ENCODE results near the gene P2RY6. TPM values are rescaled to one million over a fixed set of nuclear protein-coding genes. Genes with fewer than 3 reads are reported as not detected.

P2RY6 gene
- total RNA-seq, 3 donors from 2014 or later = 1.9 to 4.3 (median 2.8) TPM

- Histone ChIP-seq H3K4me3 (peak overlapping the region; percentile 26), H3K9me3 (no peaks in the 10 kb centered on the region), H3K36me3 (ENCODE audit: low read depth) (no peaks in the 10 kb centered on the region), H3K4me1 (ENCODE audit: low read depth) (peaks cover 13% of the 10 kb centered on the region)
- intact Hi-C loops (cut with DNase I, micrococcal nuclease) = no loop called here
- TF ChIP-seq CTCF (IDR thresholded peaks at IDR 0.05) = no peak
- DNase-seq (peak; percentile 77 to 88 (median 86)), ATAC-seq (peak; percentile 69)
Observed at GRCh38 chr11:73308961-73309919, 37.1 kb downstream of the P2RY6 start.

- H3K4me3 ChIP-seq = no peak overlapping the region
- peaks cover 13% of the 10 kb centered on the region for H3K4me1 ChIP-seq (ENCODE audit: low read depth)
- ATAC-seq (no peak), DNase-seq (peak in 1 of 3 donors; percentile 43)
- H3K9me3 ChIP-seq = no peaks in the 10 kb centered on the region
- no peaks in the 10 kb centered on the region for H3K36me3 ChIP-seq (ENCODE audit: low read depth)
- no peak for TF ChIP-seq CTCF (IDR thresholded peaks at IDR 0.05)
- intact Hi-C loops (cut with DNase I, micrococcal nuclease) = no loop called here
Observed at GRCh38 chr11:73310076-73310475, 37.9 kb downstream of the P2RY6 start.

DNA sequence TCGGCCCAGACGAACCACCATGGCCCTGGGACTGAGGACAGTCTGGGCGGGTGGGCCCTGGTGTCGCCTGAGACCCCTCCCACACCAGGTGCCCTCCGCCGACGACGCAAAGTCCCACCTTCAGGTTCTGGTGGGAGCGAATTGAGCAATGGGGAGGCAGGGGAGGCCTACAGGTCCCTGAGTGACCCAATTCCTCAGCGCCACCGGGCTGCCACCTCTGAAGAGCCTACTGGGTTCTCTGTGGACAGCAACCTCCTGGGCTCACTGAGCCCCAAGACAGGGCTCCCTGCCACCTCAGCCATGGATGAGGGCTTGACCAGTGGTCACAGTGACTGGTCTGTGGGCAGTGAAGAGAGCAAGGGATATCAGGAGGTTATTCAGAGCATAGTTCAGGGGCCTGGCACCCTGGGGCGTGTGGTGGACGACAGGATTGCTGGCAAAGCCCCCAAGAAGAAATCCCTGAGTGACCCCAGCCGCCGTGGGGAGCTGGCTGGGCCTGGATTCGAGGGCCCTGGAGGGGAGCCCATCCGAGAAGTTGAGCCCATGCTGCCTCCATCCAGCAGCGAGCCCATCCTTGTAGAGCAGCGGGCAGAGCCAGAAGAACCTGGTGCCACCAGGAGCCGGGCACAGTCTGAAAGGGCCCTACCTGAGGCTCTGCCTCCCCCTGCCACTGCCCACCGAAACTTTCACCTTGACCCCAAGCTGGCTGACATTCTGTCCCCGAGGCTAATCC lies 38.7 kb downstream of the P2RY6 start:
- ATAC-seq (no peak), DNase-seq (no peak)
- H3K9me3 ChIP-seq = no peaks in the 10 kb centered on the region
- intact Hi-C loops (cut with DNase I, micrococcal nuclease) = no loop called here
- H3K4me1 ChIP-seq (ENCODE audit: low read depth) = peaks cover 13% of the 10 kb centered on the region
- no peak overlapping the region for H3K4me3 ChIP-seq
- TF ChIP-seq CTCF (IDR thresholded peaks at IDR 0.05) = no peak
- no peaks in the 10 kb centered on the region for H3K36me3 ChIP-seq (ENCODE audit: low read depth)

DNA sequence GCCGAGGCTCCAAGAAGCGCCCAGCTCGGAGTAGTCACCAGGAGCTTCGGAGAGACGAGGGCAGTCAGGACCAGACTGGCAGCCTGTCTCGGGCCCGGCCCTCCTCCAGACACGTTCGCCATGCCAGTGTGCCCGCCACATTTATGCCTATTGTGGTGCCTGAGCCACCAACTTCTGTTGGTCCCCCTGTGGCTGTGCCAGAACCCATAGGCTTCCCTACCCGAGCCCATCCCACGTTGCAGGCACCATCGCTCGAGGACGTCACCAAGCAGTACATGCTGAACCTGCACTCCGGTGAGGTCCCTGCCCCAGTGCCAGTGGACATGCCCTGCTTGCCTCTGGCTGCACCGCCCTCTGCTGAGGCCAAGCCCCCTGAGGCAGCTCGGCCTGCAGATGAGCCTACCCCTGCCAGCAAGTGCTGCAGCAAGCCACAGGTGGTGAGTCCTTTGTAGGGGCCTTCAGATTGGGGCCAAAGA lies 39.3 kb downstream of the P2RY6 start:
- peak in 1 of 3 donors; percentile 27 for DNase-seq
- H3K36me3 ChIP-seq (ENCODE audit: low read depth) = no peaks in the 10 kb centered on the region
- no peak for TF ChIP-seq CTCF (IDR thresholded peaks at IDR 0.05)

DNA sequence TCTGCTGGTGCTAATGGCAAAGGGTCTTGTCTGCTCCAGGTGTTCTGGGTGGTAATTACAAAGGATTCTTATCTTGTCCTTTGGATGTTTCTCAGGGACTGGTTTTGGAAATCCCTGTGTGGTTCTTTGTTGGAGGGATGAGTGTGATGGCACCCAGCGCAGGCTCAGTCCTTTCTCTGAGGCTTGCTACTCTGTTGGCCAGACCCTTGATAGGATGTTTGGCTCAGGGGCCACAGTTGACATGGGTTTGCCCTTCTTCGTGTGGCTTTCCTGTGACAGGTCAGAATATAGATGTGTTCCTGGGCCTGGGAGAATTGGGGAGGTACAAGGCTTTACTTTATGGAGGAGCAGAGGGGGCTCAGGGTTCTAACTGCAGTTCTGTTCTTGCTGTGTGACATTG lies 39.9 kb downstream of the P2RY6 start:
- Histone ChIP-seq H3K4me3 (no peak overlapping the region), H3K4me1 (ENCODE audit: low read depth) (peaks cover 13% of the 10 kb centered on the region), H3K36me3 (ENCODE audit: low read depth) (no peaks in the 10 kb centered on the region), H3K9me3 (no peaks in the 10 kb centered on the region)
- intact Hi-C loops (cut with DNase I, micrococcal nuclease) = no loop called here
- DNase-seq = no peak
- TF ChIP-seq CTCF (IDR thresholded peaks at IDR 0.05) = no peak
- ATAC-seq = no peak

More for the DNA sequence above, 39.3 kb downstream of the P2RY6 start:
- ATAC-seq = no peak
- intact Hi-C loops (cut with DNase I, micrococcal nuclease) = no loop called here
- H3K4me3 ChIP-seq = no peak overlapping the region
- peaks cover 13% of the 10 kb centered on the region for H3K4me1 ChIP-seq (ENCODE audit: low read depth)
- H3K9me3 ChIP-seq = no peaks in the 10 kb centered on the region

Data from mucosa of descending colon (tissue), 3 donors.